Middle frontal gyrus (tissue), 1 donor: ENCODE results near the gene FAM209B.
"Not testable (repeated sequence)": the region's sequence is repeated elsewhere in the genome, so short reads cannot be mapped to it uniquely, and the experiment has no call there.

Experiments used
- DNase-seq: peaks from one replicate; pipeline ENCODE4 v3.0.0-alpha.2; 2015; ENCODE audit warnings: low spot score; ENCODE audit errors: extremely low spot score

Gene FAM209B

GRCh38 chr20:56537997-56538396 lies 5.0 kb downstream of the FAM209B start:
- no peak for DNase-seq

GRCh38 chr20:56540415-56540814 lies 7.4 kb downstream of the FAM209B start:
- no peak for DNase-seq

- no peak for DNase-seq
These were observed 9.5 kb downstream of the FAM209B start for GRCh38 chr20:56542489-56543030.

GRCh38 chr20:56551571-56551970 lies 18.5 kb downstream of the FAM209B start:
- DNase-seq = no peak

GRCh38 chr20:56552911-56553629 lies 20.0 kb downstream of the FAM209B start:
- no peak for DNase-seq

GRCh38 chr20:56554869-56555268 lies 21.8 kb downstream of the FAM209B start:
- DNase-seq = peak; percentile 66

- no peak for DNase-seq
These were observed 25.9 kb downstream of the FAM209B start for GRCh38 chr20:56558968-56559367.

- DNase-seq = not testable (repeated sequence)
These were observed 31.5 kb downstream of the FAM209B start for GRCh38 chr20:56564526-56564925.

- no peak for DNase-seq
These were observed 32.5 kb downstream of the FAM209B start for GRCh38 chr20:56565511-56565910.

GRCh38 chr20:56566621-56567020 lies 33.6 kb downstream of the FAM209B start:
- no peak for DNase-seq

GRCh38 chr20:56570832-56571231 lies 37.8 kb downstream of the FAM209B start:
- no peak for DNase-seq

GRCh38 chr20:56572172-56572571 lies 39.1 kb downstream of the FAM209B start:
- no peak for DNase-seq

- no peak for DNase-seq
These were observed 40.9 kb downstream of the FAM209B start for GRCh38 chr20:56573986-56574385.

- no peak for DNase-seq
These were observed 41.6 kb downstream of the FAM209B start for GRCh38 chr20:56574531-56575142.

GRCh38 chr20:56575157-56575556 lies 42.1 kb downstream of the FAM209B start:
- DNase-seq = no peak

GRCh38 chr20:56575961-56576360 lies 42.9 kb downstream of the FAM209B start:
- DNase-seq = no peak

GRCh38 chr20:56579301-56579710 lies 46.3 kb downstream of the FAM209B start:
- DNase-seq = no peak

- no peak for DNase-seq
These were observed 47.2 kb downstream of the FAM209B start for GRCh38 chr20:56580226-56580625.

- no peak for DNase-seq
These were observed 48.7 kb downstream of the FAM209B start for GRCh38 chr20:56581701-56582100.

- no peak for DNase-seq
These were observed 49.5 kb downstream of the FAM209B start for GRCh38 chr20:56582542-56582941.

- no peak for DNase-seq
These were observed 51.9 kb downstream of the FAM209B start for GRCh38 chr20:56584916-56585315.
